NOMO-1 treated with dmso at 0.1 percent for 144 hours (cell line): ENCODE measurements around the gene PARP14.

Experiments
- DNase-seq: peaks from one replicate; lab custom pipeline; 2025; ENCODE audit not compliant: unreplicated experiment; lab: John Stamatoyannopoulos, UW

The PARP14 gene

DNA sequence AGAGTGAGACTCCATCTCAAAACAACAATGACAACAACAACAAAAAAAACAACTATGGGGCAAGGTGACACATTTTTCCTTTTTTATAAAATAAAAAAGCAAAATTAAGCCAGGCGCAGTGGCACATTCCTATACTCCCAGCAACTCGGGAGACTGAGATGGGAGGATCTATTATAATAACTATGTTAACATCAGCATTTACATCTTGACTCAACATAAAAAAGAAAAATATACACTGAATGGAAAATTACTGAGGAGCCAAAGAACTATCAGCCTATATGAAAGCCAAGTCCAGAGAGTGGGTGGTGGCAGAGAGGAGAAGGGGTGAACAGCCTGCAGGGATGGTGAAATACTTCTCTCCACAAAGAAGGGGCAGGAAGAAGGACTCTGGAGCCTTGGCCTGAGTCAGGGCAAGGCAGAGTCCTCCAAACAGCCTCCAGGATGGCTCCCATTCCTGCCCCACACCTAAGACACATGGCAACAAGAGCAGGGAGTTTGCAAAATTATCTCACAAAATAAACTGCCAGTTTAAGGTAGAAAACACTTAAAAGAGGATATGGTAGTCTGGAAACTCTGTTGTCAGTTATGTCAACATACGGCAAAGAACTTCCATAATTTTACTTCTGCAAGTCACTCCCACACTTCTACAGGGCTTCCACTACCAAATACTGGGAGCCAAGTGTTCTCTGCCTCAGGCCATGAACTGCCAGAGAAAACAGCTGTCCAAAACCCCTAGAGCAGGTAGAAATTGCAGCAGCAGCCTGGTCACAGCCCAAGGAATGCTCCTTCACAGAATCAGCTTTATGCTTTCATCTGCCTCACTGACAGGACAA is 87.1 kb downstream of the PARP14 start:
- DNase-seq = no peak

DNA sequence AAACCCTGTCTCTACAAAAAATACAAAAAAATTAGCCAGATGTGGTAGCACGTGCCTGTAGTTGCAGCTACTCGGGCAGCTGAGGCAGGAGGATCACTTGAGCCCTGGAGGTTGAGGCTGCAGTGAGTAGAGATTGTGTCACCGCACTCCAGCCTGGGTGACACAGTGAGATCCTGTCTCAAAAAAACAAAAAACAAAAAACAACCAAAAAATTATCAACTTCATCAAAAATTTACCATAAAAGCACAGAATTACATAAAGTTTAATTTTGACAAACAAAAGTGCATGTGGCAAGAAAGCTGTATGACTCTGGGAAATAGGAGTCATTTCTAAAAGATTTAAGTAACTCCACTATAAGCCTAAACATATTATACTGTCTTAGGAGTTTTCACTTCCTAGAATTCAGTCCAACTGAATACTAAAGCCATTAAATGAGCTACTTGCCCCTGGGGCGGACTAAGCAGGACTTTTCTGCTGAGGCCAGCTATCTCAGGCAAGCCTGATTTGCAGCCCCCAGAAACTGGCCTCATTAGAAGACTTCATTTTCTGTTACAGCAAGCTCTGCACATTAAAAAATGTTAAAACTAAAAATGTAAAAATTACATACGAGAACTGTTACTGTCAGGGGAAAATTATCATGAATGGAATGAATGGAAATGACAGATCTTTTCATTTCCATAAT is 90.0 kb downstream of the PARP14 start:
- no peak for DNase-seq

DNA sequence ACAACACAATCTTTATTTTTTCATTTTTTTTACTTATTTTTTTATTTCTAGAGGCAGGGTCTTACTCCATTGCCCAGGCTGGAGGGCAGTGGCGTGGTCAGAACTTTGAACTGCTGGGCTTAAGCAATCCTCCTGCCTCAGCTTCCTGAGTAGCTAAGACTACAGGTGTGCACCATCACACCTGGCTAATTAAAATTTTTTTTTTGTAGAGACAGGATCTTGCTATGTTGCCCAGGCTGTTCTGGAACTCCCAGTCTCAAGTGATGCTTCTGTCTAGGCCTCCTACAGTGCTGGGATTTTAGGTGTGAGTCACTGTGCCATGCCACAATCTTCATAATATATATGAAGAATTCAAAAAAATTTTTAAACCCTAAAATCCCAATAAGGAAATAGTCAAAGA is 92.2 kb downstream of the PARP14 start:
- no peak for DNase-seq

DNA sequence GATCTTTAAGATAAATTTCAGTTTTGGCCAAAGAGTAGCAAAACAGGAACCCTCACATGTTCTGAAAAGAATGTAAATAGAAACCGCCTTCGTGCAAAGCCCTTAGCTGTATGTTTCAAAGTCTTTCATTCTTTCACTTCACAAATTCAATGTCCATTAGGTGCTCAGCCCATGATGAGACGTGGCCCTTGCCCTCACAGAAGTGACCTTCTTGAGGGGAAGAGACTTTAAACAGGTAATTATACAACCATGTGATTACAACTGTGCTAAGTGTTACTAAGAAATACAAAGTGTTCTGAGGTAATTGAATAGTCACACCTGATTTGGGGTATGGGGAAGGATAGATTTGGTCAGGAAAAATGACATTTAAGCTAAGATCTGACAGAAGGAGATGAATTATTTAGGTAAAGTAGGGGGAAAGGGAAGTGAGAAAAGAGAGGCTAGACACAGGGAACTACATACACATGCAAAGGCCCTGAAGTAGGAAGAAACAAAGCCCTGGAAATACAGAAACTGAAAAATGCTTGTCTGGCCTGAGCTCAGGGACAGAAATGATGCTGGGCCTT is 93.4 kb downstream of the PARP14 start:
- no peak for DNase-seq

DNA sequence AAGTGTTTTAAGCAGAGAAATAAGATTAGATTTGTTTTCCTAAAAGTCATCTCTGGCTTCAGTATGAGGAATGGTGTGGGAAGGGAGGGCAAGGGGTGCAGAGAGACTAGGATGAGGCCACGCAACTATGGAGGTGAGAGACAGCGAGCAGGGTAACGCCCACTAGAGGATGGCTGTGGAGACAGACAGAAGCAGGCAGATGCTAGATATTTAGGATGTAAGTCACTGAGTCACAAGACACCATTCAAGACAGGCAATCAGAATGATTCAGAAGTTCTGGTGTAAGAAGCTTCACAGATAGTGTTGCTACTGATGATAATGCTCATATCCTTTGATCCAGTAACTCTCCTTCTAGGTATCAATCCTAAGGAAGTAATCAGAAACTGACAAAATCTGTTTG is 93.9 kb downstream of the PARP14 start:
- DNase-seq = no peak

DNA sequence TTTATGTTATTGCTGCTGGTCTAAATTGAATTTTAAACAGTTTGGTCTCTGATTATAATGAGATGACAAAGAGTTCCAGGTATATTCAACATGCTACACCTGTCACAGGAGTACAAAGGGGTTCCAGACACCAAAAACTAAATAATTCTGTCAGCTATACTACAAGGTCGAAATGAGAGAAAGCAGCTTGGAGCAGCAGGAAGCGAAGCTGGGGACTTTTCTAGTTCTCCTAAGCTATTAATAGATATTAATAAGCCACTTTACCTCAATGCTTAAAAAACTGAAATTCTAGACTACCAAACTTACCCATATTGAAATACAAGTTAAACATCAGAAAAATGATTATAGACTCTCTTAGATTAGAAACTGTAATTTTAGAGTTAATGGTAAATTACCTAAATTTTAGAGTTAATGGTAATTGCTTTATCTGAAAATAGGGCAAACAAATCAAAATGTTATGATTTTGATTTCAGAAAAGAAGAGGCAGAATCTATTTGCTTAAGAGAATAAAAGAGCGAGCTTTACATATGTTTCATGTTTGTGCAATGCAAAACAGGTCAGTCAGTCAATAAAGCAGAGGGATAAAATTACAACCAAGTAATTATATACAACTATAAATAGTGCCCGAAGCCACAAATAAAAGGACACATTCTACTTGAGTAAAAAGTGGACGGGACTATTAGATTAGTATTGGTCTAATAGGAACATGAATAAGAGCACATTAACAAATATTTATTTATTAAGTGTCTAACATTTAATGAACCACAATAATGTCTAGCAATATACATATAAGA is 96.2 kb downstream of the PARP14 start:
- no peak for DNase-seq

DNA sequence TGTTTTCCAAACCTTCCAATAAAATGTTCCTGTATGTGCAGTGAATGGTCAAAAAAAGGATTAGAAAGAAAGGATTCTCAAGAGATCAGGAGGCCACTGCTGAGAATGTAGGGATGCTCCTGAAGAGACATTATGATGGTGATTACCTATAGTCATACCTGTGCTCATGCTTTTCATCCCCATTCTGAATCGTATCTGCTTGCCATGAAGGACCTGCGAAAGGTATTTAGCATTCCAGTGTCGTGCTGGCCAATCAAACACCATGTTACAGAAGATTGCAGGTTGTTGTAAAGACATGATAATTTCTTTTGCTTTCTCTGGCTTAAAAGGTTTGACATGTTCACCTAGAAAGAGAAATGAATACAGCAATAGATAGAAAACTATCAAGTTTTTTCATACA is 96.9 kb downstream of the PARP14 start:
- DNase-seq = no peak
